OCI-LY1 (cell line): ENCODE results near the gene IKZF2.

Experiments
- H2AFZ ChIP-seq: fragments of 200-600 bp; sonication (generic), shearing (Covaris generic); 2 replicates; pipeline ENCODE4 v1.6.0; 2014; ENCODE audit warnings: antibody characterized with exemption, mild to moderate bottlenecking, low read length
- H3F3A ChIP-seq: fragments of 200-600 bp; sonication (generic), shearing (Covaris generic); 2 replicates; pipeline ENCODE4 v1.6.0; 2014; ENCODE audit warnings: mild to moderate bottlenecking, antibody characterized with exemption, low read length, moderate library complexity; ENCODE audit not compliant: insufficient read depth
- H3K27ac ChIP-seq: fragments of 200-600 bp; sonication (generic); 2 replicates; pipeline ENCODE4 v1.5.1; 2014; ENCODE audit warnings: low read length, mixed run types, mild to moderate bottlenecking, low read depth; ENCODE audit not compliant: poor library complexity, severe bottlenecking
- H3K27me3 ChIP-seq: fragments of 200-600 bp; sonication (generic); 2 replicates; pipeline ENCODE4 v1.6.0; 2014; ENCODE audit warnings: antibody characterized with exemption, mild to moderate bottlenecking, low read length, moderate library complexity; ENCODE audit not compliant: insufficient read depth
- H3K36me3 ChIP-seq: fragments of 200-600 bp; sonication (generic); 2 replicates; pipeline ENCODE4 v1.6.1; 2014; ENCODE audit warnings: mild to moderate bottlenecking, antibody characterized with exemption, low read length, moderate library complexity, mixed read lengths; ENCODE audit not compliant: insufficient read depth
- H3K4me1 ChIP-seq: fragments of 200-600 bp; sonication (generic); 2 replicates; pipeline ENCODE4 v1.5.1; 2014; ENCODE audit warnings: mild to moderate bottlenecking, low read length, moderate library complexity; ENCODE audit not compliant: insufficient read depth, severe bottlenecking
- H3K4me2 ChIP-seq: fragments of 200-600 bp; sonication (generic), shearing (Covaris generic); 2 replicates; pipeline ENCODE4 v1.6.1; 2014; ENCODE audit warnings: low read length
- H3K4me3 ChIP-seq: fragments of 200-600 bp; sonication (generic); 2 replicates; pipeline ENCODE4 v1.5.1; 2014; ENCODE audit warnings: low read length, low read depth, mild to moderate bottlenecking, mixed read lengths; ENCODE audit not compliant: poor library complexity, severe bottlenecking
- H3K79me2 ChIP-seq: fragments of 200-600 bp; shearing (Covaris generic); 2 replicates; pipeline ENCODE4 v1.6.1; 2016; ENCODE audit warnings: mixed run types, low read length, mixed read lengths; ENCODE audit not compliant: insufficient read depth
- H3K9ac ChIP-seq: fragments of 200-600 bp; sonication (generic), shearing (Covaris generic); 2 replicates; pipeline ENCODE4 v1.6.1; 2014; ENCODE audit warnings: mild to moderate bottlenecking, low read length, mixed read lengths
- H3K9me2 ChIP-seq: fragments of 200-600 bp; sonication (generic), shearing (Covaris generic); 2 replicates; pipeline ENCODE4 v1.6.1; 2014; ENCODE audit warnings: low read depth, mild to moderate bottlenecking, low read length, mixed read lengths
- H3K9me3 ChIP-seq: fragments of 200-600 bp; shearing (Covaris generic); 2 replicates; pipeline ENCODE4 v1.6.1; 2014; ENCODE audit warnings: low read length, mixed read lengths
- H4K20me1 ChIP-seq: fragments of 200-600 bp; sonication (generic), shearing (Covaris generic); 2 replicates; pipeline ENCODE4 v1.6.0; 2016; ENCODE audit warnings: mild to moderate bottlenecking, low read length; ENCODE audit not compliant: insufficient read depth
- EZH2 ChIP-seq: fragments of 200-600 bp; sonication (generic), shearing (Covaris generic); IDR thresholded peaks from 2 replicates; pipeline ENCODE4 v1.8.0; 2017; ENCODE audit warnings: borderline replicate concordance, mixed run types, mild to moderate bottlenecking, antibody characterized with exemption, low read length, moderate library complexity, mixed read lengths
- TF ChIP-seq, protein P1 (sequence below): fragments of 200-600 bp; sonication (generic), shearing (Covaris generic); IDR thresholded peaks from 2 replicates; pipeline ENCODE4 v1.5.1; 2017; ENCODE audit warnings: mild to moderate bottlenecking, antibody characterized with exemption, low read length, moderate library complexity, mixed read lengths

IKZF2 gene

DNA sequence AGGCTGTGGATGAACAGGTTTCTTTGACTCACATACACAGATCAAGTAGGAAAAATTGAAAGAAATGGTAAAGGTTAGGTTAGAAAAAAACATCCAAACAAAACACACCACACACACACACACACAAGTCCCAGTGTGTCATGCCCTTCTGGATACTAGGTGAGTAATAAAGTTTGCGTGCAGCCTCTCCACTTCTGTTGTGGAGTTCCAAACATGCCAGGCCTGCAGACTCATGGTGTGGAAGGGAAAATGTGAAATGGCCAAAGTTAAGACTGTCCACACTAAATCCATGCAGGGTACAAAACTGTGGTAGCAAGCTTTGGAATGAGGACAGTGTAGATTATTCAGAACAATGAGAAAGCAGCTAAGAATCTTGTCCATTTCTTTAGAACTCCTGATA lies 114.6 kb downstream of the IKZF2 start:
- peaks cover 24% of the 10 kb centered on the region for H3K79me2 ChIP-seq
- TF ChIP-seq, protein P1, sequence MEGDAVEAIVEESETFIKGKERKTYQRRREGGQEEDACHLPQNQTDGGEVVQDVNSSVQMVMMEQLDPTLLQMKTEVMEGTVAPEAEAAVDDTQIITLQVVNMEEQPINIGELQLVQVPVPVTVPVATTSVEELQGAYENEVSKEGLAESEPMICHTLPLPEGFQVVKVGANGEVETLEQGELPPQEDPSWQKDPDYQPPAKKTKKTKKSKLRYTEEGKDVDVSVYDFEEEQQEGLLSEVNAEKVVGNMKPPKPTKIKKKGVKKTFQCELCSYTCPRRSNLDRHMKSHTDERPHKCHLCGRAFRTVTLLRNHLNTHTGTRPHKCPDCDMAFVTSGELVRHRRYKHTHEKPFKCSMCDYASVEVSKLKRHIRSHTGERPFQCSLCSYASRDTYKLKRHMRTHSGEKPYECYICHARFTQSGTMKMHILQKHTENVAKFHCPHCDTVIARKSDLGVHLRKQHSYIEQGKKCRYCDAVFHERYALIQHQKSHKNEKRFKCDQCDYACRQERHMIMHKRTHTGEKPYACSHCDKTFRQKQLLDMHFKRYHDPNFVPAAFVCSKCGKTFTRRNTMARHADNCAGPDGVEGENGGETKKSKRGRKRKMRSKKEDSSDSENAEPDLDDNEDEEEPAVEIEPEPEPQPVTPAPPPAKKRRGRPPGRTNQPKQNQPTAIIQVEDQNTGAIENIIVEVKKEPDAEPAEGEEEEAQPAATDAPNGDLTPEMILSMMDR: no peak
- no peak for TF ChIP-seq EZH2
- no peaks in the 10 kb centered on the region for H3K9me2 ChIP-seq
- peak overlapping the region; percentile 65; the same call in 1 of the 2 replicates for H3K4me2 ChIP-seq
- H3K4me3 ChIP-seq: no peak overlapping the region
- H3K27me3 ChIP-seq: no peaks in the 10 kb centered on the region
- no peak overlapping the region for H2AFZ ChIP-seq
- peaks cover 47% of the 10 kb centered on the region for H3K4me1 ChIP-seq
- peak overlapping the region; percentile 89 for H3K27ac ChIP-seq
- no peak overlapping the region for H3K9ac ChIP-seq
- H3F3A ChIP-seq: peaks cover 4% of the 10 kb centered on the region; the same call in 1 of the 2 replicates
- no peaks in the 10 kb centered on the region for H4K20me1 ChIP-seq
- H3K36me3 ChIP-seq: peaks cover 84% of the 10 kb centered on the region
- H3K9me3 ChIP-seq: no peaks in the 10 kb centered on the region

- H3K9me3 ChIP-seq: no peaks in the 10 kb centered on the region
- H3K36me3 ChIP-seq: peaks cover 89% of the 10 kb centered on the region
- no peaks in the 10 kb centered on the region for H3K9me2 ChIP-seq
- H3K79me2 ChIP-seq: peaks cover 23% of the 10 kb centered on the region
- no peak overlapping the region for H3K27ac ChIP-seq
- no peak overlapping the region for H3K4me3 ChIP-seq
- no peak overlapping the region for H2AFZ ChIP-seq
- no peaks in the 10 kb centered on the region for H4K20me1 ChIP-seq
- H3K4me1 ChIP-seq: peaks cover 30% of the 10 kb centered on the region
- no peak overlapping the region for H3K4me2 ChIP-seq
- H3K9ac ChIP-seq: no peak overlapping the region
- TF ChIP-seq, protein P1: no peak
- TF ChIP-seq EZH2: no peak
- no peaks in the 10 kb centered on the region for H3F3A ChIP-seq
- H3K27me3 ChIP-seq: no peaks in the 10 kb centered on the region
These were observed 116.8 kb downstream of the IKZF2 start for GRCh38 chr2:213034585-213034984.

- H4K20me1 ChIP-seq: no peaks in the 10 kb centered on the region
- H3K4me2 ChIP-seq: no peak overlapping the region
- TF ChIP-seq, protein P1: no peak
- no peak for TF ChIP-seq EZH2
- H3K9me3 ChIP-seq: no peaks in the 10 kb centered on the region
- H3K4me1 ChIP-seq: peaks cover 10% of the 10 kb centered on the region
- no peak overlapping the region for H2AFZ ChIP-seq
- H3F3A ChIP-seq: no peaks in the 10 kb centered on the region
- H3K9ac ChIP-seq: no peak overlapping the region
- H3K9me2 ChIP-seq: no peaks in the 10 kb centered on the region
- no peak overlapping the region for H3K4me3 ChIP-seq
- peaks cover 23% of the 10 kb centered on the region for H3K79me2 ChIP-seq
- H3K27me3 ChIP-seq: no peaks in the 10 kb centered on the region
- no peak overlapping the region for H3K27ac ChIP-seq
- H3K36me3 ChIP-seq: peaks cover 97% of the 10 kb centered on the region
These were observed 118.8 kb downstream of the IKZF2 start for GRCh38 chr2:213032607-213033006.
